NB4 (cell line): Measurements from ENCODE around the gene ESYT2.

Experiments used
- POLR2A ChIP-seq: IDR thresholded peaks from 2 replicates; pipeline ENCODE4 v1.6.1; 2011; ENCODE audit warnings: mild to moderate bottlenecking; ENCODE audit not compliant: insufficient read length; ENCODE audit errors: extremely low read depth
- TF ChIP-seq, protein P1 (sequence below): IDR thresholded peaks from one replicate; pipeline ENCODE4 v1.5.1; 2012; ENCODE audit warnings: low read depth, low read length

DNA sequence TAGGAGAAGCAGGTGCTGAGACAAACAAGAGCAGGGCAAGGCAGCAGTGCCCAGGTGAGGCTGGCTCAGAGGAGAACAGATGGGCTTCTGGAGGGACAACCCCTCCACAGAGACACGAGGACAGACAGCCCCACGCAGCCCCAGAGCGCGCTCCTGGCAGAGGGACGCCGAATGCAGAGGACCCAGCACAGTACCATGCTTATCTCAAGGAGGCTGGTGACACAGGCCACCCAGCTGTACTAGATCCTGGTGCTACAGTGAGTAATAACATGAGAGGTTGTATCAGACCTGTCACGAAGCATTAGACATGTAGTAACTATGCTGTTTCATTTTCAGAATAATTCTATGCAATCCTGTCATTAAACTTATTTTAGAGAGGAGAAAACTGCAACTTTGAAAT is 64.3 kb downstream of the ESYT2 start:
- TF ChIP-seq, protein P1, sequence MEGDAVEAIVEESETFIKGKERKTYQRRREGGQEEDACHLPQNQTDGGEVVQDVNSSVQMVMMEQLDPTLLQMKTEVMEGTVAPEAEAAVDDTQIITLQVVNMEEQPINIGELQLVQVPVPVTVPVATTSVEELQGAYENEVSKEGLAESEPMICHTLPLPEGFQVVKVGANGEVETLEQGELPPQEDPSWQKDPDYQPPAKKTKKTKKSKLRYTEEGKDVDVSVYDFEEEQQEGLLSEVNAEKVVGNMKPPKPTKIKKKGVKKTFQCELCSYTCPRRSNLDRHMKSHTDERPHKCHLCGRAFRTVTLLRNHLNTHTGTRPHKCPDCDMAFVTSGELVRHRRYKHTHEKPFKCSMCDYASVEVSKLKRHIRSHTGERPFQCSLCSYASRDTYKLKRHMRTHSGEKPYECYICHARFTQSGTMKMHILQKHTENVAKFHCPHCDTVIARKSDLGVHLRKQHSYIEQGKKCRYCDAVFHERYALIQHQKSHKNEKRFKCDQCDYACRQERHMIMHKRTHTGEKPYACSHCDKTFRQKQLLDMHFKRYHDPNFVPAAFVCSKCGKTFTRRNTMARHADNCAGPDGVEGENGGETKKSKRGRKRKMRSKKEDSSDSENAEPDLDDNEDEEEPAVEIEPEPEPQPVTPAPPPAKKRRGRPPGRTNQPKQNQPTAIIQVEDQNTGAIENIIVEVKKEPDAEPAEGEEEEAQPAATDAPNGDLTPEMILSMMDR, result no peak
- no peak for TF ChIP-seq POLR2A
